ENCODE results near the gene ZNF320. TPM values are rescaled to one million over a fixed set of nuclear protein-coding genes. Genes with fewer than 3 reads are reported as not detected.

ZNF320 gene
- total and polyA plus RNA-seq, 7 experiments from 2014 or later, result 4.5 to 13.4 (median 7.1) TPM

DNA sequence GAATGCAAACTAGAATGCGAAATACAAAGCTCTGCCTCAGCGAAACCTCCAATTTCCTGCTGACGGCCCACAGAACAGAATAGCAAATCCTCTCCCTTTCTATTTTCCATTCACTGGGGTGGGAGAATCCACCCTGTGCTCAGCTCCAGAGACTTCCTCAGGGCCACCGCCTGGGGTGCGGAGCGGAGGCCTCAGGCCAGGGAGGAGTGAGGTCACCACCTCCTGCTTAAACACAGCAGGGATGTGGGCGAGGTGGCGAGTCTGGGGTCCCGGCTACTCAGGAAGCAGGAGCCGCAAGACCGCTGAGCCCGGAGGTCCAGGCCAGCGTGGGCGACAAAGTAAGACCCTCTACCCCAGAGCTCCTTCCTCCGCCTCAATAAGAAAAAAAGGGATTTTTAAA is 666 bp upstream of the ZNF320 start:
- ATAC-seq (no peak), DNase-seq (no peak)
- Histone ChIP-seq H3K4me3 (ENCODE audit: low read length) (peak overlapping the region; percentile 96), H3K4me1 (ENCODE audit: control insufficient read depth in 2 of 2, insufficient read depth in 2 of 2, low read length in 2 of 2) (peaks cover 4 to 5% of the 10 kb centered on the region in 2 donors), H3K27ac (ENCODE audit: low read depth, low read length) (peak overlapping the region; percentile 79), H3K36me3 (ENCODE audit: control insufficient read depth in 2 of 3, insufficient read depth in 3 of 3, low read length in 3 of 3) (peaks cover 0 to 5% (median 0%) of the 10 kb centered on the region in 3 experiments), H3K9me3 (ENCODE audit: control insufficient read depth in 2 of 3, low read length in 3 of 3) (no peaks in the 10 kb centered on the region), H3K27me3 (ENCODE audit: control insufficient read depth in 2 of 2, insufficient read depth in 2 of 2, low read length in 2 of 2) (no peaks in the 10 kb centered on the region)
- Mint-ChIP-seq H3K27ac (peak overlapping the region in 8 of 9 donors; percentile 19 to 94 (median 92)), H3K27me3 (no peaks in the 10 kb centered on the region), H3K9me3 (peaks cover 0 to 68% (median 11%) of the 10 kb centered on the region in 11 donors), H3K4me1 (peaks cover 5 to 28% (median 14%) of the 10 kb centered on the region in 7 donors), H3K36me3 (peaks cover 14 to 31% (median 24%) of the 10 kb centered on the region in 5 donors), H3K4me3 (peak overlapping the region; percentile 88 to 96 (median 92))
- intact Hi-C loops (cut with micrococcal nuclease), result loop anchor here in 1 of 2 donors (5.0 kb wide), 2 partner anchors 94 to 111 kb away; partner anchors contain the start of gene ZNF600
- CTCF ChIA-PET, result no interaction called here
- POLR2A ChIA-PET, result interaction anchor here (0.9 to 1.4 kb wide), 2 partner anchors 203 to 261 kb away, joined by 3 to 4 read pairs; partner anchors contain the start of gene ZNF347

DNA sequence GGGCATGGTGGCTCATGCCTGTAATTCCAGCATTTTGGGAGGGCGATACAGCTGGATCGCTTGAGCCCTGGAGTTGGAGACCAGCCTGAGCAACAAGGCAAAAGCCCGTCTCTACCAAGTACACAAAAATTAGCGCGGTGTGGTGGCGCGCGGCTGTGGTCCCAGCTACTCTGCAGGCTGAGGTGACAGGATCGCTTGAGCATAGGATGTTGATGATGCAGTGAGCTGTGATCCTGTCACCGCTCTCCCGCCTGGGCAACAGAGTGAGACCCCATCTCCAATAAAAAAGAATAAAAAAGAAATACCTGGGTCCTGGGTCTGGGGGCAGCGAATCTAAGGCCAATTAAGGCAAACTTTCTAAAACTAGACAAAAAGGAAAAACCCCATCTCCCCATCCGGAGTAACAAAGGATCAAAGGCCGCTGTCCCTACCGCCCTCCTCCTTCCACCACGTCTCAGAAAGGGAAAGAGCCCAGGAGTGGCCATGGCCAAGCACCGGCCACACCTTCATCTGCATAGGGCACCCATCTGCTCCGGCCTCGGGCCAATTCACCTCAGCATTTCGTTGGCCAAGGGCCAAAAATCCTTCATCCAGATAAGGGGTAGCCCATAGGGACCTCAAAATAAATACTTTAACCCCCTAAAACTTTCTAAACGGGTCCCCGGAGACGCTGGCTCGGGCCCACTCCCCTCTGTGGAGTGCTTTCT is 851 bp downstream of the ZNF320 start:
- Mint-ChIP-seq H3K27me3 (no peaks in the 10 kb centered on the region), H3K4me3 (peak overlapping the region; percentile 88 to 96 (median 92)), H3K9me3 (peaks cover 0 to 74% (median 13%) of the 10 kb centered on the region in 11 donors), H3K4me1 (peaks cover 5 to 33% (median 17%) of the 10 kb centered on the region in 7 donors), H3K36me3 (peaks cover 14 to 41% (median 38%) of the 10 kb centered on the region in 5 donors), H3K27ac (peak overlapping the region in 8 of 9 donors; percentile 66 to 94 (median 93))
- peaks cover 0 to 5% (median 0%) of the 10 kb centered on the region in 3 experiments for H3K36me3 ChIP-seq (ENCODE audit: control insufficient read depth in 2 of 3, insufficient read depth in 3 of 3, low read length in 3 of 3)
- peaks cover 4 to 5% of the 10 kb centered on the region in 2 donors for H3K4me1 ChIP-seq (ENCODE audit: control insufficient read depth in 2 of 2, insufficient read depth in 2 of 2, low read length in 2 of 2)
- ChIA-PET CTCF (no interaction called here), POLR2A (interaction anchor here (0.6 to 1.4 kb wide), 2 partner anchors 205 to 299 kb away, joined by 3 read pairs; no protein-coding TSS in a partner anchor)
- H3K27ac ChIP-seq (ENCODE audit: low read depth, low read length), result peak overlapping the region; percentile 79
- ATAC-seq, result no peak
- peak overlapping the region; percentile 96 for H3K4me3 ChIP-seq (ENCODE audit: low read length)
- H3K27me3 ChIP-seq (ENCODE audit: control insufficient read depth in 2 of 2, insufficient read depth in 2 of 2, low read length in 2 of 2), result no peaks in the 10 kb centered on the region
- H3K9me3 ChIP-seq (ENCODE audit: control insufficient read depth in 2 of 3, low read length in 3 of 3), result no peaks in the 10 kb centered on the region
- intact Hi-C loops (cut with micrococcal nuclease), result loop anchor here (1.0 to 5.0 kb wide), 13 partner anchors 26 to 535 kb away; partner anchors contain the start of genes ZNF160 (in 2 of the 2), ZNF816 (in 2 of the 2), ZNF83 (in 2 of the 2) and ZNF888 (in 2 of the 2)
- DNase-seq, result peak in 3 of 9 donors; percentile 0 to 4 (median 2)

DNA sequence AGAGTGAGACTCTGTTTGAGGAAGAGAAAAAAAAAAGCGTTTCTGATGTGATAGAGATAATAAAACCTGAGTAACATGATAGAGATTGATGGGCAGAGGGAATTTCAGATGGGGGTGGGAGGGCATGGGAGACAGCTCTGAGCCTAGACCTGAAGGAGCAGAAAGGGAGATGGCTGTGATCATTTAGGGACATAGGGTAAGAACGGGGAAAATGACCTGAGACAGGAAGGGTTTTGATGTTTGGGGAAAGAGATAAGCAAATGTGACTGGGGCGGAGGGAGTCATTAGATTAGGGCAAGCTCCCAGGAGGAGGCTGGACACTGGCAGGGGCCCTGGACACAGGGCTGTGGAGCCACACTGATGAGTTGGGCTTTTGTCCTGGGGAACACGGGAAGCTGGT is 6.1 kb downstream of the ZNF320 start:
- Mint-ChIP-seq H3K9me3 (peaks cover 4 to 77% (median 22%) of the 10 kb centered on the region in 11 donors), H3K36me3 (peaks cover 30 to 79% (median 70%) of the 10 kb centered on the region in 5 donors), H3K4me1 (peaks cover 0 to 12% (median 4%) of the 10 kb centered on the region in 7 donors), H3K4me3 (no peak overlapping the region), H3K27ac (peak overlapping the region in 1 of 9 donors; percentile 8), H3K27me3 (no peaks in the 10 kb centered on the region)
- H3K36me3 ChIP-seq (ENCODE audit: control insufficient read depth in 2 of 3, insufficient read depth in 3 of 3, low read length in 3 of 3), result peaks cover 5 to 48% (median 13%) of the 10 kb centered on the region in 3 experiments
- intact Hi-C loops (cut with micrococcal nuclease), result no loop called here
- H3K9me3 ChIP-seq (ENCODE audit: control insufficient read depth in 2 of 3, low read length in 3 of 3), result peaks cover 0 to 10% (median 0%) of the 10 kb centered on the region in 3 experiments
- H3K4me3 ChIP-seq (ENCODE audit: low read length), result no peak overlapping the region
- H3K27me3 ChIP-seq (ENCODE audit: control insufficient read depth in 2 of 2, insufficient read depth in 2 of 2, low read length in 2 of 2), result no peaks in the 10 kb centered on the region
- POLR2A ChIA-PET, result no interaction called here
- no peak for ATAC-seq
- H3K27ac ChIP-seq (ENCODE audit: low read depth, low read length), result no peak overlapping the region
- no peaks in the 10 kb centered on the region for H3K4me1 ChIP-seq (ENCODE audit: control insufficient read depth in 2 of 2, insufficient read depth in 2 of 2, low read length in 2 of 2)
- DNase-seq, result no peak
- CTCF ChIA-PET, result no interaction called here

DNA sequence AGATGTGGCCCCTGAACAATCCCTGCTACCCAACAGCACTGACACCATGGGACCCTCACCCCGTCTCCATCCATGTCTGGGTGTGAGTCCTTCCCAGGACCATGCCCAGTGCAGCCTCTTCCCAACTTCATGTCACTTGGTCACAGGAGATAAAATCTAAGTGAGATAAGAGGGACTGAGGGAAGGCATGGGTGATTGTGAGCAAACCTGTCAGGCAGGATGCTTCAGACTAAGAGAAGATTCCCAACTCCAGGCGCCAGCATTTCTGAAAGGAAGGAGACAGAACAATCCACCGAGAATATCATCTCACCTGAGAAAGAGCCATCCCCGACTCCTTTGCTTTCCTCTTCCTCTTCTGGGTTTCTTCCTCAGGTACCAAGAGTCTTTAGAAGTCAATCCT is 7.5 kb downstream of the ZNF320 start:
- no peak overlapping the region for H3K4me3 Mint-ChIP-seq
- Histone ChIP-seq H3K27ac (ENCODE audit: low read depth, low read length) (no peak overlapping the region), H3K9me3 (ENCODE audit: control insufficient read depth in 2 of 3, low read length in 3 of 3) (peaks cover 0 to 13% (median 0%) of the 10 kb centered on the region in 3 experiments), H3K36me3 (ENCODE audit: control insufficient read depth in 2 of 3, insufficient read depth in 3 of 3, low read length in 3 of 3) (peaks cover 5 to 57% (median 19%) of the 10 kb centered on the region in 3 experiments), H3K27me3 (ENCODE audit: control insufficient read depth in 2 of 2, insufficient read depth in 2 of 2, low read length in 2 of 2) (no peaks in the 10 kb centered on the region), H3K4me1 (ENCODE audit: control insufficient read depth in 2 of 2, insufficient read depth in 2 of 2, low read length in 2 of 2) (no peaks in the 10 kb centered on the region), H3K4me3 (ENCODE audit: low read length) (no peak overlapping the region)
- peaks cover 0 to 12% (median 4%) of the 10 kb centered on the region in 7 donors for H3K4me1 Mint-ChIP-seq
- no peak overlapping the region for H3K27ac Mint-ChIP-seq
- ChIA-PET POLR2A (interaction anchor here (0.6 kb wide), 1 partner anchor 53 kb away, joined by 3 read pairs; no protein-coding TSS in a partner anchor), CTCF (no interaction called here)
- no peak for DNase-seq
- no peak for ATAC-seq
- intact Hi-C loops (cut with micrococcal nuclease), result no loop called here
- H3K36me3 Mint-ChIP-seq, result peaks cover 32 to 84% (median 72%) of the 10 kb centered on the region in 5 donors
- no peaks in the 10 kb centered on the region for H3K27me3 Mint-ChIP-seq
- peaks cover 6 to 76% (median 25%) of the 10 kb centered on the region in 11 donors for H3K9me3 Mint-ChIP-seq

DNA sequence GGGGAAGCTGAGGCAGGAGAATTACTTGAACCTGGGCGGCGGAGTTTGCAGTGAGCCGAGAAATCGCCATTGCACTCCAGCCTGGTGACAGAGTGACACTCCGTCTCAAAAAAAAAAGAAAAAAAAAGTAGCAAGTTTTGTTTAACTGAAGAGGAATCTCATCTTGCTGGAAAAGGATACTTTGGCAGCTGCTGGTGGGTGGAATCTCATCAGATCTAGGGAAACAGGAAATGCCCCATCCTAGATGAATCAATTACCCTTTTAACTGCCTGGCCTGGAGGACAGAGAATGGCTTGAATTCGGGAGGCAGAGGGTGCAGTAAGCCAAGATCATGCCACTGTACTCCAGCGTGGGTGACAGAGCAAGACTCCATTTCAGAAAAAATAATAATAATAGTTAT is 8.4 kb downstream of the ZNF320 start:
- CTCF ChIA-PET, result no interaction called here

DNA sequence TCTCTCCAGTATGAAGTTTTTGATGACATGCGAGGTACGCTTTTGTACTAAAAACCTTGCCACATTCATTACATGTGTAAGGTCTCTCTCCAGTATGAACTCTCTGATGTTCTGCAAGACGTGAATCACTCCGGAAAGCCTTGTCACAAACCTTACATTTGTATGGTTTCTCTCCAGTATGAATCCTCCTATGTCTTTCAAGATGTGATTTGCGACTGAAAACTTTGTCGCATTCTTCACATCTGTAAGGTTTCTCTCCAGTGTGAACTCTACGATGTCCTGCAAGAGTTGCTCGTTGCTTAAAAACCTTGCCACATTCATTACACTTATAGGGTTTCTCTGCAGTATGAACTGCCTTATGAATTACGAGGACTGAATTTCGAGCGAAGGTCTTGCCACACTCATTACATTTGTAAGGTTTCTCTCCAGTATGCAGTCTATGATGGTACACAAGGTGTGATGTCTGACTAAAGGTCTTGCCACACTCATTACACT is 16.5 kb downstream of the ZNF320 start:
- Histone ChIP-seq H3K27ac (ENCODE audit: low read depth, low read length) (no peak overlapping the region), H3K4me3 (ENCODE audit: low read length) (no peak overlapping the region), H3K4me1 (ENCODE audit: control insufficient read depth in 2 of 2, insufficient read depth in 2 of 2, low read length in 2 of 2) (no peaks in the 10 kb centered on the region), H3K9me3 (ENCODE audit: control insufficient read depth in 2 of 3, low read length in 3 of 3) (peaks cover 0 to 88% (median 26%) of the 10 kb centered on the region in 3 experiments), H3K27me3 (ENCODE audit: control insufficient read depth in 2 of 2, insufficient read depth in 2 of 2, low read length in 2 of 2) (no peaks in the 10 kb centered on the region), H3K36me3 (ENCODE audit: control insufficient read depth in 2 of 3, insufficient read depth in 3 of 3, low read length in 3 of 3) (peaks cover 0 to 60% (median 25%) of the 10 kb centered on the region in 3 experiments)
- Mint-ChIP-seq H3K4me3 (no peak overlapping the region), H3K4me1 (no peaks in the 10 kb centered on the region), H3K27me3 (no peaks in the 10 kb centered on the region), H3K9me3 (peaks cover 21 to 93% (median 71%) of the 10 kb centered on the region in 11 donors), H3K27ac (no peak overlapping the region), H3K36me3 (peaks cover 33 to 76% (median 73%) of the 10 kb centered on the region in 5 donors)
- ChIA-PET CTCF (no interaction called here), POLR2A (no interaction called here)
- DNase-seq, result no peak
- intact Hi-C loops (cut with micrococcal nuclease), result no loop called here
- no peak for ATAC-seq

More for the DNA sequence above, 8.4 kb downstream of the ZNF320 start:
- intact Hi-C loops (cut with micrococcal nuclease), result no loop called here
- Mint-ChIP-seq H3K36me3 (peaks cover 38 to 84% (median 74%) of the 10 kb centered on the region in 5 donors), H3K9me3 (peaks cover 6 to 81% (median 28%) of the 10 kb centered on the region in 11 donors), H3K27me3 (no peaks in the 10 kb centered on the region), H3K4me1 (peaks cover 0 to 9% (median 4%) of the 10 kb centered on the region in 7 donors), H3K4me3 (no peak overlapping the region), H3K27ac (no peak overlapping the region)
- Histone ChIP-seq H3K4me1 (ENCODE audit: control insufficient read depth in 2 of 2, insufficient read depth in 2 of 2, low read length in 2 of 2) (no peaks in the 10 kb centered on the region), H3K4me3 (ENCODE audit: low read length) (no peak overlapping the region), H3K27me3 (ENCODE audit: control insufficient read depth in 2 of 2, insufficient read depth in 2 of 2, low read length in 2 of 2) (no peaks in the 10 kb centered on the region), H3K9me3 (ENCODE audit: control insufficient read depth in 2 of 3, low read length in 3 of 3) (peaks cover 0 to 22% (median 0%) of the 10 kb centered on the region in 3 experiments), H3K27ac (ENCODE audit: low read depth, low read length) (no peak overlapping the region), H3K36me3 (ENCODE audit: control insufficient read depth in 2 of 3, insufficient read depth in 3 of 3, low read length in 3 of 3) (peaks cover 5 to 66% (median 27%) of the 10 kb centered on the region in 3 experiments)
- POLR2A ChIA-PET, result no interaction called here
- ATAC-seq (no peak), DNase-seq (no peak)

All from naive thymus-derived CD4-positive, alpha-beta T cell (primary cell).